NT2/D1 (cell line): ENCODE measurements around the gene ACADM.

Source experiments
- SUZ12 ChIP-seq: IDR thresholded peaks from 2 replicates; pipeline ENCODE4 v1.6.1; 2011; ENCODE audit not compliant: insufficient read length, insufficient read depth; ENCODE audit errors: extremely low read depth
- YY1 ChIP-seq: IDR thresholded peaks from 2 replicates; pipeline ENCODE4 v1.6.1; 2011; ENCODE audit not compliant: insufficient read length, insufficient read depth
- ZNF274 ChIP-seq: IDR thresholded peaks from 2 replicates; pipeline ENCODE4 v1.6.1; 2011; ENCODE audit warnings: mild to moderate bottlenecking, low read depth, low read length

- TF ChIP-seq YY1, result no peak
- TF ChIP-seq SUZ12, result no peak
- TF ChIP-seq ZNF274, result no peak
Observed at GRCh38 chr1:75727571-75727970, 3.1 kb downstream of the ACADM start.
